HCT116 (cell line): ENCODE data around the gene LMOD3. TPM values are rescaled to one million over a fixed set of nuclear protein-coding genes. Genes with fewer than 3 reads are reported as not detected.
A peak's percentile ranks its signal among the peaks of the same experiment; 100 is the strongest.

ENCODE experiments used
- ATAC-seq: fragments of 200-7000 bp; cut with Tn5 transposase; 2 replicates; pipeline ENCODE4 v1.9.1; 2020; ENCODE audit warnings: mild to moderate bottlenecking, moderate library complexity
- BruUV-seq: library from RNA; stranded (reverse); fragments of 400-500 nt; replicated peaks from 2 replicates; lab custom pipeline; 2021; lab: Mats Ljungman, UMichigan
- CTCF ChIA-PET: fragments of 300-600 bp; sonication (Branson Sonifier 250); formaldehyde crosslinking; loops from one replicate; lab custom pipeline; 2021; ENCODE audit warnings: antibody characterized with exemption; lab: Charles Lee
- POLR2A ChIA-PET: fragments of 300-600, 350-600 bp; sonication (Branson Sonifier 250); formaldehyde crosslinking; loops from one replicate; lab custom pipeline; 2021; ENCODE audit warnings: antibody characterized with exemption; lab: Charles Lee
- RAD21 ChIA-PET, 2 experiments: fragments of 300-600 bp; sonication (Branson Sonifier 250); formaldehyde crosslinking; loops; one replicate each; lab custom pipeline; 2023; ENCODE audit warnings: low total read pairs in 2 of 2; ENCODE audit not compliant: uncharacterized antibody in 2 of 2, unreplicated experiment in 2 of 2, low non-redundant PET in 1 of 2; lab: Charles Lee
- DNase-seq: peaks from one replicate; pipeline ENCODE4 v3.0.0-alpha.2; 2010; ENCODE audit warnings: low read depth, low spot score
- H2AFZ ChIP-seq: fragments of 200-600 bp; shearing (Covaris generic), sonication (generic); 2 replicates; pipeline ENCODE4 v1.6.1; 2017; ENCODE audit warnings: low read depth, mixed run types, mixed read lengths, antibody characterized with exemption, low read length; ENCODE audit not compliant: poor library complexity, severe bottlenecking
- H3K27ac ChIP-seq: 2 replicates; pipeline ENCODE4 v1.5.1; 2012; ENCODE audit warnings: low read depth, low read length
- H3K27me3 ChIP-seq: fragments of 200-600 bp; sonication (generic); 2 replicates; pipeline ENCODE4 v1.6.1; 2016; ENCODE audit warnings: mixed run types, low read length, mixed read lengths; ENCODE audit not compliant: insufficient read depth
- H3K36me3 ChIP-seq, 2 experiments: fragments of 200-500 bp in 1 of 2; fragments of 200-600 bp in 1 of 2; sonication (Bioruptor generic) in 1 of 2; sonication (generic) in 1 of 2; 2 replicates each; pipeline versions ENCODE4 v1.5.1 to v1.6.1; 2014 to 2016; ENCODE audit warnings: low read length in 2 of 2, inconsistent platforms in 1 of 2, mixed read lengths in 1 of 2, mixed run types in 1 of 2; ENCODE audit not compliant: insufficient read depth in 2 of 2, control insufficient read depth in 1 of 2
- H3K4me1 ChIP-seq, 2 experiments: fragments of 200-600 bp in 1 of 2; sonication (generic) in 1 of 2; 2 replicates each; pipeline versions ENCODE4 v1.5.1 to v1.6.1; 2012 to 2017; ENCODE audit warnings: low read length in 2 of 2, inconsistent platforms in 1 of 2, mild to moderate bottlenecking in 1 of 2, mixed read lengths in 1 of 2, mixed run types in 1 of 2, moderate library complexity in 1 of 2; ENCODE audit not compliant: insufficient read depth in 2 of 2, control insufficient read depth in 1 of 2
- H3K4me2 ChIP-seq: fragments of 200-600 bp; sonication (generic); 2 replicates; pipeline ENCODE4 v1.6.1; 2017; ENCODE audit warnings: mixed run types, low read length, mixed read lengths
- H3K4me3 ChIP-seq, 2 experiments: fragments of 200-600 bp in 1 of 2; sonication (generic) in 1 of 2; replicated peaks in 1 of 2; 2 replicates each; pipeline ENCODE4 v1.5.1; 2011 to 2016; ENCODE audit warnings: low read length in 2 of 2, control low read depth in 1 of 2, low read depth in 1 of 2, mild to moderate bottlenecking in 1 of 2, mixed read lengths in 1 of 2, mixed run types in 1 of 2
- H3K79me2 ChIP-seq: fragments of 200-600 bp; sonication (generic); 2 replicates; pipeline ENCODE4 v1.6.1; 2017; ENCODE audit warnings: mild to moderate bottlenecking, mixed run types, low read length, moderate library complexity, mixed read lengths; ENCODE audit not compliant: insufficient read depth
- H3K9ac ChIP-seq: fragments of 200-600 bp; sonication (generic); 2 replicates; pipeline ENCODE4 v1.6.1; 2016; ENCODE audit warnings: low read length, mixed read lengths
- H3K9me2 ChIP-seq: fragments of 200-600 bp; sonication (generic), shearing (Covaris generic); 2 replicates; pipeline ENCODE4 v1.6.1; 2017; ENCODE audit warnings: mixed run types, mild to moderate bottlenecking, moderate library complexity; ENCODE audit not compliant: insufficient read depth
- H3K9me3 ChIP-seq, 2 experiments: fragments of 200-500 bp in 1 of 2; fragments of 200-600 bp in 1 of 2; sonication (Bioruptor generic) in 1 of 2; sonication (generic) in 1 of 2; 2 replicates each; pipeline ENCODE4 v1.6.1; 2014 to 2017; ENCODE audit warnings: low read length in 2 of 2, mixed read lengths in 2 of 2, inconsistent platforms in 1 of 2, low read depth in 1 of 2, mild to moderate bottlenecking in 1 of 2, mixed run types in 1 of 2, moderate library complexity in 1 of 2; ENCODE audit not compliant: control insufficient read depth in 1 of 2, insufficient read depth in 1 of 2
- H4K20me1 ChIP-seq: fragments of 200-600 bp; sonication (generic), shearing (Covaris generic); 2 replicates; pipeline ENCODE4 v1.6.1; 2017; ENCODE audit warnings: mixed run types, mild to moderate bottlenecking, moderate library complexity; ENCODE audit not compliant: insufficient read depth
- FOSL1 ChIP-seq: IDR thresholded peaks from 2 replicates; pipeline ENCODE4 v1.6.1; 2012; ENCODE audit warnings: low read depth
- SRF ChIP-seq: IDR thresholded peaks from 2 replicates; pipeline ENCODE4 v1.6.1; 2012; ENCODE audit warnings: low read depth
- YY1 ChIP-seq: IDR thresholded peaks from 2 replicates; pipeline ENCODE4 v1.6.1; 2011; ENCODE audit warnings: low read length, low read depth, moderate library complexity, mild to moderate bottlenecking; ENCODE audit not compliant: insufficient replicate concordance; ENCODE audit errors: extremely low read depth
- ZFX ChIP-seq: fragments of 450-650 bp; IDR thresholded peaks from 2 replicates; pipeline ENCODE4 v1.6.1; 2017
- intact Hi-C: fragments of 100-400 bp; cut with micrococcal nuclease; formaldehyde crosslinking; loops from 2 replicates; pipeline ENCODE4 v1.10.0; 2022
- total RNA-seq: library from RNA; stranded (reverse); gene quantifications from one replicate; pipeline ENCODE4 v1.2.1, GENCODE V29; 2021; ENCODE audit not compliant: unreplicated experiment
- TF ChIP-seq, protein P1 (sequence below): IDR thresholded peaks from 2 replicates; pipeline ENCODE4 v1.6.1; 2012; ENCODE audit warnings: low read depth

Gene LMOD3
- total RNA-seq, 1 experiment from 2014 or later: not detected

DNA sequence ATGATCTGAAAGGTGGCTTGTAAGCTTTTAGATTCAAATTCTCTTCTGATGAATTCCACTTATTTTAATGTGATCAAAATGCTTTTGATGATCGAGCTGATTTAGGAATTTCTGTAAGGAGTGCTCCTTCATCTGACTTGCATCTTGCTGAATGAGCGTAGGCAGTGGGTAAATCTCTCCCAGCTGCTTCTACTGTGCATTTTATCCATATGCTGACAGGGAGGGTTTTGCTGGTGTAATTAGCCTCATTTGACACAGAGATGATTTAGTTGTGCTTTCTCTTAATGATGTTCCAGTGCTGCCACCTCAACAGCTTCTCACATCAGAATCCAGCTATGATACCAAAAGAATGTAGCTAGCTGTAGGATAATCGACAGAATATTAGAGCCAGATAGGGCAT is 3.8 kb upstream of the LMOD3 start:
- no peaks in the 10 kb centered on the region for H3K79me2 ChIP-seq
- H3K27me3 ChIP-seq: no peaks in the 10 kb centered on the region
- BruUV-seq: no TSS peak
- no peaks in the 10 kb centered on the region for H3K9me3 ChIP-seq
- intact Hi-C loops: no loop called here
- H3K9ac ChIP-seq: no peak overlapping the region
- TF ChIP-seq, protein P1, sequence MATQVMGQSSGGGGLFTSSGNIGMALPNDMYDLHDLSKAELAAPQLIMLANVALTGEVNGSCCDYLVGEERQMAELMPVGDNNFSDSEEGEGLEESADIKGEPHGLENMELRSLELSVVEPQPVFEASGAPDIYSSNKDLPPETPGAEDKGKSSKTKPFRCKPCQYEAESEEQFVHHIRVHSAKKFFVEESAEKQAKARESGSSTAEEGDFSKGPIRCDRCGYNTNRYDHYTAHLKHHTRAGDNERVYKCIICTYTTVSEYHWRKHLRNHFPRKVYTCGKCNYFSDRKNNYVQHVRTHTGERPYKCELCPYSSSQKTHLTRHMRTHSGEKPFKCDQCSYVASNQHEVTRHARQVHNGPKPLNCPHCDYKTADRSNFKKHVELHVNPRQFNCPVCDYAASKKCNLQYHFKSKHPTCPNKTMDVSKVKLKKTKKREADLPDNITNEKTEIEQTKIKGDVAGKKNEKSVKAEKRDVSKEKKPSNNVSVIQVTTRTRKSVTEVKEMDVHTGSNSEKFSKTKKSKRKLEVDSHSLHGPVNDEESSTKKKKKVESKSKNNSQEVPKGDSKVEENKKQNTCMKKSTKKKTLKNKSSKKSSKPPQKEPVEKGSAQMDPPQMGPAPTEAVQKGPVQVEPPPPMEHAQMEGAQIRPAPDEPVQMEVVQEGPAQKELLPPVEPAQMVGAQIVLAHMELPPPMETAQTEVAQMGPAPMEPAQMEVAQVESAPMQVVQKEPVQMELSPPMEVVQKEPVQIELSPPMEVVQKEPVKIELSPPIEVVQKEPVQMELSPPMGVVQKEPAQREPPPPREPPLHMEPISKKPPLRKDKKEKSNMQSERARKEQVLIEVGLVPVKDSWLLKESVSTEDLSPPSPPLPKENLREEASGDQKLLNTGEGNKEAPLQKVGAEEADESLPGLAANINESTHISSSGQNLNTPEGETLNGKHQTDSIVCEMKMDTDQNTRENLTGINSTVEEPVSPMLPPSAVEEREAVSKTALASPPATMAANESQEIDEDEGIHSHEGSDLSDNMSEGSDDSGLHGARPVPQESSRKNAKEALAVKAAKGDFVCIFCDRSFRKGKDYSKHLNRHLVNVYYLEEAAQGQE: no peak
- TF ChIP-seq FOSL1 (no peak), YY1 (no peak), SRF (no peak)
- ChIA-PET CTCF (no interaction called here), RAD21 (no interaction called here), POLR2A (no interaction called here)
- no peak overlapping the region for H3K4me3 ChIP-seq
- H2AFZ ChIP-seq: no peak overlapping the region
- H3K27ac ChIP-seq: no peak overlapping the region
- no peaks in the 10 kb centered on the region for H3K9me2 ChIP-seq
- no peaks in the 10 kb centered on the region for H4K20me1 ChIP-seq
- H3K4me1 ChIP-seq: peaks cover 0 to 3% of the 10 kb centered on the region in 2 experiments; a peak in 1 of 4 replicates
- ATAC-seq: no peak
- H3K36me3 ChIP-seq: no peaks in the 10 kb centered on the region
- no peak overlapping the region for H3K4me2 ChIP-seq
- no peak for DNase-seq

DNA sequence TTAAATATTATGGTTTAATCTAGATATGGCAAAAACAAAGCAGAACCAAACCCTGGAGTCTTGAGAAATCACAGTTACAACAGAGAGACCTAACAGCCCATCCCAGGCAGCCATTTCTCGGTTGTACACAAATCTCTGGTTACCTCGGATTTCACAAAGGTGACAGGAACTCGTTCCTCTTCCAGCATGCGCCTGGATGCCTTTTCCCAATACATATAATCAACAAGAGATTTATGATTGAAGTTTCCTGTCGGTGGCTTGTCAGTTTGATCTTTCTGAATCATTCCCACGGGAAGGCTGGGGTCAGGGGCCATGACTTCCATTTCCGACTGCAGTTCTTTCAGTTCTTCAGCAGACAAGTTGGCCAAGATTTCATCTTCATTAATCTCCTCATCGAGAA is 445 bp downstream of the LMOD3 start:
- Histone ChIP-seq H3K79me2 (no peaks in the 10 kb centered on the region), H3K9me3 (no peaks in the 10 kb centered on the region), H3K4me2 (peak overlapping the region; percentile 27; the same call in 1 of the 2 replicates), H3K9me2 (no peaks in the 10 kb centered on the region), H2AFZ (peak overlapping the region; percentile 87), H3K9ac (no peak overlapping the region), H3K27me3 (no peaks in the 10 kb centered on the region), H3K27ac (no peak overlapping the region), H3K36me3 (no peaks in the 10 kb centered on the region), H3K4me1 (peaks cover 0 to 6% of the 10 kb centered on the region in 2 experiments; a peak in 1 of 4 replicates), H3K4me3 (no peak overlapping the region), H4K20me1 (no peaks in the 10 kb centered on the region)
- POLR2A ChIA-PET: interaction anchor here (1.4 kb wide), 1 partner anchor 9 kb away, joined by 3 read pairs; no protein-coding TSS in a partner anchor
- no peak for DNase-seq
- BruUV-seq: no TSS peak
- RAD21 ChIA-PET: interaction anchor here in 1 of 2 experiments (1.6 kb wide), 1 partner anchor 184 kb away, joined by 6 read pairs; no protein-coding TSS in a partner anchor
- no peak for ATAC-seq
- CTCF ChIA-PET: interaction anchor here (0.9 to 3.2 kb wide), 10 partner anchors 8 to 550 kb away, joined by 3 to 18 read pairs (median 4); no protein-coding TSS in a partner anchor
- intact Hi-C loops: loop anchor here (1.0 to 5.0 kb wide), 5 partner anchors 39 to 825 kb away; no protein-coding TSS in a partner anchor
- no peak for TF ChIP-seq ZFX
